Measurements from ENCODE around the gene MRPS27. TPM values are rescaled to one million over a fixed set of nuclear protein-coding genes. Genes with fewer than 3 reads are reported as not detected.
"Not testable (repeated sequence)": the region's sequence is repeated elsewhere in the genome, so short reads cannot be mapped to it uniquely, and the experiment has no call there.

The MRPS27 gene
- total RNA-seq, 1 donor from 2014 or later = 26.0 TPM

GRCh38 chr5:72305194-72306142 lies 14.6 kb downstream of the MRPS27 start:
- Mint-ChIP-seq H3K27ac (ENCODE audit: unreplicated experiment) (peak overlapping the region; percentile 50), H3K27me3 (ENCODE audit: low read depth) (no peaks in the 10 kb centered on the region)

GRCh38 chr5:72302171-72302570 lies 17.9 kb downstream of the MRPS27 start:
- H3K36me3 Mint-ChIP-seq (ENCODE audit: low read depth) = peaks cover 2% of the 10 kb centered on the region
- H3K27ac Mint-ChIP-seq (ENCODE audit: unreplicated experiment) = no peak overlapping the region
- peaks cover 4% of the 10 kb centered on the region for H3K9me3 Mint-ChIP-seq (ENCODE audit: low read depth)
- H3K27me3 Mint-ChIP-seq (ENCODE audit: low read depth) = no peaks in the 10 kb centered on the region
- peaks cover 24% of the 10 kb centered on the region for H3K4me1 Mint-ChIP-seq (ENCODE audit: low read depth)
- no peak overlapping the region for H3K4me3 Mint-ChIP-seq (ENCODE audit: unreplicated experiment)
- DNase-seq (ENCODE audit: low spot score) = no peak
- TF ChIP-seq CTCF (IDR thresholded peaks at IDR 0.05) = no peak

More at GRCh38 chr5:72305194-72306142, 14.6 kb downstream of the MRPS27 start:
- Mint-ChIP-seq H3K4me1 (ENCODE audit: low read depth) (peaks cover 33% of the 10 kb centered on the region), H3K36me3 (ENCODE audit: low read depth) (no peaks in the 10 kb centered on the region), H3K9me3 (ENCODE audit: low read depth) (peaks cover 4% of the 10 kb centered on the region), H3K4me3 (ENCODE audit: unreplicated experiment) (no peak overlapping the region)
- TF ChIP-seq CTCF (IDR thresholded peaks at IDR 0.05) = no peak
- no peak for DNase-seq (ENCODE audit: low spot score)

- H3K4me3 Mint-ChIP-seq (ENCODE audit: unreplicated experiment) = no peak overlapping the region
- H3K27ac Mint-ChIP-seq (ENCODE audit: unreplicated experiment) = no peak overlapping the region
- H3K27me3 Mint-ChIP-seq (ENCODE audit: low read depth) = no peaks in the 10 kb centered on the region
- peaks cover 4% of the 10 kb centered on the region for H3K9me3 Mint-ChIP-seq (ENCODE audit: low read depth)
- H3K36me3 Mint-ChIP-seq (ENCODE audit: low read depth) = peaks cover 3% of the 10 kb centered on the region
- peaks cover 24% of the 10 kb centered on the region for H3K4me1 Mint-ChIP-seq (ENCODE audit: low read depth)
- no peak for TF ChIP-seq CTCF (IDR thresholded peaks at IDR 0.05)
- no peak for DNase-seq (ENCODE audit: low spot score)
Measured at GRCh38 chr5:72301557-72301956, 18.5 kb downstream of the MRPS27 start.

DNA sequence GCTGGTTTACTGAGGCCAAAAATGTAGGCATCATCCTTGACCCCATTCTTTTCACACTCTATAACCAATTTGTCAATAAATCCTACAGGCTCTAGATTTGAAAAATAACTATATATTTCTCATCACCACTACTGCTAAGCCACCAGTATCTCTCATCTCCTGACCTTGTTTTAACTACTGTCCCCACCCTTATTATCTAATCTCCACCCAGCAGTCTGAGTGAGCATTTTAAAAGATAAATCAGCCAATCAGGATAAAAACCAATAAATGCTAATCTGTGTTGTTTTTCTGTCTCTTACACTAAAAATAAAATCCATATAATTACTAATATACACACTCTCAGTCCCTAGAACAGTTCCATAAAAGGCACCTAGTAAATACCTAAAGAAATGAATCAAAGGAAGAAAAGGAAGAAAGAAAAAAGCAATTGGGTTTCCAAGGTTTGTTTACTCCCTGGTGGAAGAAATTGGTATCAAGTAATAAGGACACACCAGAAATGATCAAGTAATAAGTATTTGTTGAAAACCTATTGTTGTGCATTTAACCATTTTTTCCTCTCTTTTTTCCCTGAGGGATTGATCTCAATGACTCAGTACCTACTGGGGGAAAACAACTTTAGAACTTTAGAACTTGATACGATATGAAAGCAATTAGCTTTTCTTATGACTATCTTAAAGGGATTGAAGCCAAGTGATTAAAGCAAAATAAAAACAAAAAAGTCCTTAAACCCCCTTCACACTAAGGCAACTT lies 19.3 kb downstream of the MRPS27 start:
- Mint-ChIP-seq H3K9me3 (ENCODE audit: low read depth) (peaks cover 4% of the 10 kb centered on the region), H3K36me3 (ENCODE audit: low read depth) (peaks cover 6% of the 10 kb centered on the region), H3K4me1 (ENCODE audit: low read depth) (peaks cover 22% of the 10 kb centered on the region), H3K27me3 (ENCODE audit: low read depth) (no peaks in the 10 kb centered on the region), H3K27ac (ENCODE audit: unreplicated experiment) (no peak overlapping the region), H3K4me3 (ENCODE audit: unreplicated experiment) (no peak overlapping the region)
- TF ChIP-seq CTCF (IDR thresholded peaks at IDR 0.05) = peak; percentile 27
- DNase-seq (ENCODE audit: low spot score) = no peak

DNA sequence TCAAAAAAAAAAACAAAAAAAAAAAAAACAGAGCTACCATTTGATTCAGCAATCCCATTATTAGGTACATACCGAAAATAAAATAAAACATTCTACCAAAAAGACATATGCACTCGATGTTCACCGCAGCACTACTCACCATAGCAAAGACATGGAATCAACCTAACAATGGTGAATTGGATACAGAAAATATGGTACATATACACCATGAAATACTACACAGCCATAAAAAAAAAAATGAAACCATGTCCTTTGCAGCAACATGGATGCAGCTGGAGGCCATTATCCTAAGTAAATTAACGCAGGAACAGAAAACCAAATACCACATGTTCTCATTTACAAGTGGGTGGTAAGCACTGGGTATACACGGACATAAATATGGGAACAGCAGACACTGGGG lies 21.3 kb downstream of the MRPS27 start:
- no peaks in the 10 kb centered on the region for H3K27me3 Mint-ChIP-seq (ENCODE audit: low read depth)

DNA sequence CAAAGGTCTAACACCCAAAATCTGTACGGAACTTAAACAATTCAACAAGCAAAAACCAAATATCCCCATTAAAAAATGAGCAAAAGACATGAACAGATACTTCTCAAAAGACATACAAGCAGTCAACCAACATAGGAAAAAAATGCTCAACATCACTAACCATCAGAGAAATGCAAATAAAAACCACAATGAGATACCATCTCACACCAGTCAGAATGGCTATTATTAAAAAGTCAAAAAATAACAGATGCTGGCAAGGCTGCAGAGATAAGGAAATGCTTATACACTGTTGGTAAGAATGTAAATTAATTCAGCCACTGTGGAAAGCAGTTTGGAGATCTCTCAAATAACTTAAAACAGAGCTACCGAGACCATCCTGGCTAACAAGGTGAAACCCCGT lies 21.9 kb downstream of the MRPS27 start:
- H3K36me3 Mint-ChIP-seq (ENCODE audit: low read depth); DNase-seq (ENCODE audit: low spot score); H3K27me3 Mint-ChIP-seq (ENCODE audit: low read depth); H3K4me3 Mint-ChIP-seq (ENCODE audit: unreplicated experiment); H3K9me3 Mint-ChIP-seq (ENCODE audit: low read depth): not testable (repeated sequence)
- Mint-ChIP-seq H3K27ac (ENCODE audit: unreplicated experiment) (peak overlapping the region; percentile 18), H3K4me1 (ENCODE audit: low read depth) (peaks cover 29% of the 10 kb centered on the region)

More for the DNA sequence above, 21.3 kb downstream of the MRPS27 start:
- H3K4me3 Mint-ChIP-seq (ENCODE audit: unreplicated experiment) = no peak overlapping the region
- no peak for TF ChIP-seq CTCF (IDR thresholded peaks at IDR 0.05)
- DNase-seq (ENCODE audit: low spot score) = no peak
- H3K27ac Mint-ChIP-seq (ENCODE audit: unreplicated experiment) = no peak overlapping the region
- H3K9me3 Mint-ChIP-seq (ENCODE audit: low read depth) = peaks cover 4% of the 10 kb centered on the region
- peaks cover 23% of the 10 kb centered on the region for H3K4me1 Mint-ChIP-seq (ENCODE audit: low read depth)
- peaks cover 10% of the 10 kb centered on the region for H3K36me3 Mint-ChIP-seq (ENCODE audit: low read depth)

Data from chondrocyte (in vitro differentiated cells).